Spleen (tissue), 7 donors: ENCODE data around the gene FKBP7.

ENCODE experiments used
- POLR2AphosphoS5 ChIP-seq, 3 donors: sonication (generic); formaldehyde crosslinking; IDR thresholded peaks; one replicate each; pipeline ENCODE4 v1.5.1; 2017; ENCODE audit warnings: antibody characterized with exemption in 3 of 3
- TF ChIP-seq, protein P1 (sequence below), 11 experiments: fragments of 200-600 bp in 7 of 11; fragments of 450-650 bp in 4 of 11; sonication (generic) in 4 of 11; IDR thresholded peaks in 8 of 11; conservative IDR thresholded peaks in 3 of 11; 1 replicate in 7 of 11; 2 replicates in 4 of 11; pipeline versions ENCODE4 v1.4.0 to v1.8.0; 2016 to 2021; ENCODE audit warnings: antibody characterized with exemption in 11 of 11, inconsistent platforms in 4 of 11, mild to moderate bottlenecking in 1 of 11
- donor health status: DM: no; HTN: no; CAD: no; lungs with moderate emphysema.
- donor health status: DM: no; HTN: no; CAD: no.
- donor health status: DM: no; HTN: no; CAD: no.

DNA sequence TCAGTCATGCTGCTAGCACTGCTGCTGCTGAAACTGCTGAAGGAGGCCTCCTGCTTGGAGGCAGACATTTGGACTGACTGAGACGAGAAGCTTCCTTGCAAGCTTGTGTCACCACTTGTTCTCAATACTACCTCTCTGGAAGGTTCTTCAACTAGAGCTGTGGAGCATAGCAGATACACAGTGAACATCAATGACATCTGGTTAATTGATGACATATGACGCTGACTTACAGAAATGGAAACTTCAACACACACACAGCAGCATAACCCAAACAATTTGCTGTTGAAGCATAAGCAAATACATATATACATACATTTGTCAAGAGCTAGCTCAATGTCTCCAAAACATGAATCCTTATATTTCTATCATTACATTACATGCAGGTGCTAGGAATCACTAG lies 49.2 kb upstream of the FKBP7 start:
- TF ChIP-seq, protein P1, sequence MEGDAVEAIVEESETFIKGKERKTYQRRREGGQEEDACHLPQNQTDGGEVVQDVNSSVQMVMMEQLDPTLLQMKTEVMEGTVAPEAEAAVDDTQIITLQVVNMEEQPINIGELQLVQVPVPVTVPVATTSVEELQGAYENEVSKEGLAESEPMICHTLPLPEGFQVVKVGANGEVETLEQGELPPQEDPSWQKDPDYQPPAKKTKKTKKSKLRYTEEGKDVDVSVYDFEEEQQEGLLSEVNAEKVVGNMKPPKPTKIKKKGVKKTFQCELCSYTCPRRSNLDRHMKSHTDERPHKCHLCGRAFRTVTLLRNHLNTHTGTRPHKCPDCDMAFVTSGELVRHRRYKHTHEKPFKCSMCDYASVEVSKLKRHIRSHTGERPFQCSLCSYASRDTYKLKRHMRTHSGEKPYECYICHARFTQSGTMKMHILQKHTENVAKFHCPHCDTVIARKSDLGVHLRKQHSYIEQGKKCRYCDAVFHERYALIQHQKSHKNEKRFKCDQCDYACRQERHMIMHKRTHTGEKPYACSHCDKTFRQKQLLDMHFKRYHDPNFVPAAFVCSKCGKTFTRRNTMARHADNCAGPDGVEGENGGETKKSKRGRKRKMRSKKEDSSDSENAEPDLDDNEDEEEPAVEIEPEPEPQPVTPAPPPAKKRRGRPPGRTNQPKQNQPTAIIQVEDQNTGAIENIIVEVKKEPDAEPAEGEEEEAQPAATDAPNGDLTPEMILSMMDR (IDR thresholded peaks at IDR 0.05 in 8 of 11, conservative IDR thresholded peaks at IDR 0.05 in 3 of 11): no peak
- no peak for TF ChIP-seq POLR2AphosphoS5 (IDR thresholded peaks at IDR 0.05)
